Tibial nerve (tissue), 4 donors: ENCODE measurements around the gene SLC26A11. TPM values are rescaled to one million over a fixed set of nuclear protein-coding genes. Genes with fewer than 3 reads are reported as not detected.
A peak's percentile ranks its signal among the peaks of the same experiment; 100 is the strongest.

Experiments used
- DNase-seq, 2 donors: peaks; one replicate each; pipeline ENCODE4 v3.0.0-alpha.2; 2019; ENCODE audit warnings: low spot score in 2 of 2
- H3K27ac ChIP-seq, 4 donors: fragments of 200-600 bp; sonication (generic) in 3 of 4; one replicate each; pipeline ENCODE4 v1.5.1; 2017 to 2019; ENCODE audit warnings: mild to moderate bottlenecking in 1 of 4
- H3K27me3 ChIP-seq, 2 donors: fragments of 200-600 bp; sonication (generic) in 1 of 2; one replicate each; pipeline versions ENCODE4 v1.5.1 to v1.6.0; 2017 to 2019
- H3K36me3 ChIP-seq, 3 donors: fragments of 200-600 bp; sonication (generic); one replicate each; pipeline ENCODE4 v1.5.1; 2018 to 2019
- H3K4me1 ChIP-seq, 4 donors: fragments of 200-600 bp; sonication (generic) in 3 of 4; one replicate each; pipeline ENCODE4 v1.5.1; 2017 to 2019
- H3K4me3 ChIP-seq, 4 donors: fragments of 200-600 bp; sonication (generic) in 3 of 4; one replicate each; pipeline ENCODE4 v1.5.1; 2017 to 2019; ENCODE audit warnings: mild to moderate bottlenecking in 1 of 4, moderate library complexity in 1 of 4
- H3K9me3 ChIP-seq, 4 donors: fragments of 200-600 bp; sonication (generic) in 3 of 4; one replicate each; pipeline ENCODE4 v1.5.1; 2017 to 2019
- CTCF ChIP-seq, 5 experiments: fragments of 200-600 bp in 3 of 5; fragments of 450-650 bp in 2 of 5; sonication (generic) in 3 of 5; IDR thresholded peaks; one replicate each; pipeline ENCODE4 v1.5.1; 2016 to 2019; ENCODE audit warnings: antibody characterized with exemption in 5 of 5, mild to moderate bottlenecking in 3 of 5, moderate library complexity in 2 of 5
- EP300 ChIP-seq, 2 donors: sonication (generic); formaldehyde crosslinking; IDR thresholded peaks; one replicate each; pipeline ENCODE4 v1.6.1; 2017; ENCODE audit warnings: antibody characterized with exemption in 2 of 2, mild to moderate bottlenecking in 1 of 2
- POLR2A ChIP-seq, 2 donors: fragments of 450-650 bp; IDR thresholded peaks; one replicate each; pipeline ENCODE4 v1.6.1; 2017; ENCODE audit warnings: antibody characterized with exemption in 2 of 2, mild to moderate bottlenecking in 2 of 2, moderate library complexity in 2 of 2
- WGBS, 2 donors: methylation state at CpG; one replicate each; pipeline ENCODE4 v1.1.5; 2018; 5-methylcytosine and 5-hydroxymethylcytosine counted together
- total RNA-seq, 4 donors: library from RNA; depleted of rRNA; stranded (reverse); fragments of >200 nt; gene quantifications; one replicate each; pipeline ENCODE4 v1.1.0, GENCODE V29; 2016

The SLC26A11 gene
- total RNA-seq, 4 donors from 2014 or later = 14.4 to 44.7 (median 21.5) TPM

GRCh38 chr17:80218391-80218790 lies 1.8 kb upstream of the SLC26A11 start:
- Histone ChIP-seq H3K4me3 (no peak overlapping the region), H3K36me3 (peaks cover 0 to 60% (median 0%) of the 10 kb centered on the region in 3 donors), H3K27me3 (no peaks in the 10 kb centered on the region)

GRCh38 chr17:80219013-80219762 lies 1.0 kb upstream of the SLC26A11 start:
- H3K4me3 ChIP-seq = peak overlapping the region; percentile 67 to 100 (median 88)
- TF ChIP-seq EP300 (IDR thresholded peaks at IDR 0.05) (peak; percentile 74 to 77), CTCF (IDR thresholded peaks at IDR 0.05) (no peak), POLR2A (IDR thresholded peaks at IDR 0.05) (peak in 1 of 2 donors; percentile 21)

More at GRCh38 chr17:80218391-80218790, 1.8 kb upstream of the SLC26A11 start:
- Histone ChIP-seq H3K9me3 (no peaks in the 10 kb centered on the region), H3K4me1 (peaks cover 0 to 35% (median 9%) of the 10 kb centered on the region in 4 donors), H3K27ac (peak overlapping the region in 1 of 4 donors; percentile 96)
- 94 to 96% methylated on average over 6 to 7 of the region's 7 CpGs for WGBS, 2 donors
- TF ChIP-seq CTCF (IDR thresholded peaks at IDR 0.05) (no peak), POLR2A (IDR thresholded peaks at IDR 0.05) (no peak), EP300 (IDR thresholded peaks at IDR 0.05) (no peak)
- no peak for DNase-seq

GRCh38 chr17:80219763-80220053 lies 519 bp upstream of the SLC26A11 start:
- peak overlapping the region; percentile 69 to 96 (median 84) for H3K27ac ChIP-seq
- peaks cover 0 to 35% (median 9%) of the 10 kb centered on the region in 4 donors for H3K4me1 ChIP-seq
- no peak for TF ChIP-seq EP300 (IDR thresholded peaks at IDR 0.05)
- DNase-seq = no peak
- no peaks in the 10 kb centered on the region for H3K9me3 ChIP-seq
- peak overlapping the region; percentile 67 to 100 (median 88) for H3K4me3 ChIP-seq
- WGBS, 2 donors = 0 to 2% methylated on average over 5 of the region's 5 CpGs
- H3K27me3 ChIP-seq = no peaks in the 10 kb centered on the region
- H3K36me3 ChIP-seq = peaks cover 0 to 49% (median 0%) of the 10 kb centered on the region in 3 donors

More at GRCh38 chr17:80219013-80219762, 1.0 kb upstream of the SLC26A11 start:
- Histone ChIP-seq H3K27ac (peak overlapping the region; percentile 69 to 96 (median 84)), H3K9me3 (no peaks in the 10 kb centered on the region), H3K27me3 (no peaks in the 10 kb centered on the region), H3K36me3 (peaks cover 0 to 53% (median 0%) of the 10 kb centered on the region in 3 donors), H3K4me1 (peaks cover 0 to 35% (median 9%) of the 10 kb centered on the region in 4 donors)
- WGBS, 2 donors = 27 to 33% methylated on average over 15 of the region's 15 CpGs
- peak; percentile 47 to 80 for DNase-seq

GRCh38 chr17:80220736-80221215 lies 549 bp downstream of the SLC26A11 start:
- peaks cover 0 to 35% (median 9%) of the 10 kb centered on the region in 4 donors for H3K4me1 ChIP-seq
- H3K36me3 ChIP-seq = peaks cover 0 to 49% (median 0%) of the 10 kb centered on the region in 3 donors
- no peaks in the 10 kb centered on the region for H3K9me3 ChIP-seq
- 0 to 16% methylated on average over 3 to 20 of the region's 41 CpGs for WGBS, 2 donors
- H3K27me3 ChIP-seq = no peaks in the 10 kb centered on the region
- TF ChIP-seq POLR2A (IDR thresholded peaks at IDR 0.05) (no peak), EP300 (IDR thresholded peaks at IDR 0.05) (peak in 1 of 2 donors; percentile 6), CTCF (IDR thresholded peaks at IDR 0.05) (no peak)
- H3K27ac ChIP-seq = peak overlapping the region; percentile 69 to 96 (median 84)
- peak overlapping the region; percentile 67 to 100 (median 88) for H3K4me3 ChIP-seq
- no peak for DNase-seq

GRCh38 chr17:80221351-80222105 lies 1.3 kb downstream of the SLC26A11 start:
- H3K4me1 ChIP-seq = peaks cover 0 to 35% (median 9%) of the 10 kb centered on the region in 4 donors
- peaks cover 0 to 49% (median 0%) of the 10 kb centered on the region in 3 donors for H3K36me3 ChIP-seq
- no peaks in the 10 kb centered on the region for H3K9me3 ChIP-seq
- WGBS, 2 donors = 74 to 75% methylated on average over 24 to 29 of the region's 29 CpGs
- TF ChIP-seq EP300 (IDR thresholded peaks at IDR 0.05) = no peak
- no peak for TF ChIP-seq POLR2A (IDR thresholded peaks at IDR 0.05)
- no peak for TF ChIP-seq CTCF (IDR thresholded peaks at IDR 0.05)
- H3K4me3 ChIP-seq = peak overlapping the region; percentile 67 to 100 (median 88)
- peak overlapping the region in 2 of 4 donors; percentile 84 to 96 for H3K27ac ChIP-seq
- DNase-seq = no peak
- H3K27me3 ChIP-seq = no peaks in the 10 kb centered on the region
